ENCODE measurements around the gene CHMP4A.

- TF ChIP-seq POLR2AphosphoS5 (IDR thresholded peaks at IDR 0.05) (no peak), POLR2A (IDR thresholded peaks at IDR 0.05) (no peak), CTCF (IDR thresholded peaks at IDR 0.05) (no peak)
Measured at GRCh38 chr14:24253936-24254335, 40.6 kb upstream of the CHMP4A start.

Measured in prostate gland (tissue), 2 donors.